Esophagus squamous epithelium (tissue), 4 donors: ENCODE measurements around the gene OR5D13.

Experiments
- POLR2A ChIP-seq, 4 donors: fragments of 450-650 bp; IDR thresholded peaks; one replicate each; pipeline ENCODE4 v1.6.1; 2017; ENCODE audit warnings: antibody characterized with exemption in 4 of 4, mild to moderate bottlenecking in 4 of 4, moderate library complexity in 3 of 4
- TF ChIP-seq, protein P1 (sequence below), 6 experiments: fragments of 450-650 bp in 4 of 6; fragments of 200-600 bp in 2 of 6; sonication (generic) in 2 of 6; IDR thresholded peaks; one replicate each; pipeline ENCODE4 v1.5.1; 2016 to 2019; ENCODE audit warnings: antibody characterized with exemption in 6 of 6, mild to moderate bottlenecking in 4 of 6, moderate library complexity in 4 of 6

DNA sequence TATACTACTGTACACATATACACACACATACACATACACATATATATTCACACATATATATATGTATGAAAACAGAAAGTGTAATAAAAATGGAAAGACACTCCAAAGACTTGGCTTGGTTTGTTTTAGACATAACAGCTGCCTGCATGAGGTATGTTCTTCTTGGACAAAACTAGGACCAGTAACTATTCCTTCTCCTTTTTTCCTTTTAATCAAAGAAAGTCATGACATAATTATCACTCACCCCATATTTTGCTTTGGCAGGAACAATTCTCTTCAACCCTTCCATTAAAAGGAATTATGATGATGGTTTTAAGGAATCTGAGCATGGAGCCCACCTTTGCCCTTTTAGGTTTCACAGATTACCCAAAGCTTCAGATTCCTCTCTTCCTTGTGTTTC lies 22.0 kb downstream of the OR5D13 start, which contains the start of gene OR5D14:
- no peak for TF ChIP-seq POLR2A (IDR thresholded peaks at IDR 0.05)
- TF ChIP-seq, protein P1, sequence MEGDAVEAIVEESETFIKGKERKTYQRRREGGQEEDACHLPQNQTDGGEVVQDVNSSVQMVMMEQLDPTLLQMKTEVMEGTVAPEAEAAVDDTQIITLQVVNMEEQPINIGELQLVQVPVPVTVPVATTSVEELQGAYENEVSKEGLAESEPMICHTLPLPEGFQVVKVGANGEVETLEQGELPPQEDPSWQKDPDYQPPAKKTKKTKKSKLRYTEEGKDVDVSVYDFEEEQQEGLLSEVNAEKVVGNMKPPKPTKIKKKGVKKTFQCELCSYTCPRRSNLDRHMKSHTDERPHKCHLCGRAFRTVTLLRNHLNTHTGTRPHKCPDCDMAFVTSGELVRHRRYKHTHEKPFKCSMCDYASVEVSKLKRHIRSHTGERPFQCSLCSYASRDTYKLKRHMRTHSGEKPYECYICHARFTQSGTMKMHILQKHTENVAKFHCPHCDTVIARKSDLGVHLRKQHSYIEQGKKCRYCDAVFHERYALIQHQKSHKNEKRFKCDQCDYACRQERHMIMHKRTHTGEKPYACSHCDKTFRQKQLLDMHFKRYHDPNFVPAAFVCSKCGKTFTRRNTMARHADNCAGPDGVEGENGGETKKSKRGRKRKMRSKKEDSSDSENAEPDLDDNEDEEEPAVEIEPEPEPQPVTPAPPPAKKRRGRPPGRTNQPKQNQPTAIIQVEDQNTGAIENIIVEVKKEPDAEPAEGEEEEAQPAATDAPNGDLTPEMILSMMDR (IDR thresholded peaks at IDR 0.05): no peak
